Measurements from ENCODE around the gene MAST1.

MAST1 gene

GRCh38 chr19:12872255-12872654, 33.9 kb downstream of the MAST1 start:
- DNase-seq (ENCODE audit: low read depth in 1 of 2, low spot score in 1 of 2): no peak
- TF ChIP-seq CTCF (IDR thresholded peaks at IDR 0.05; ENCODE audit: insufficient read depth, low read length) (no peak), GABPA (IDR thresholded peaks at IDR 0.05; ENCODE audit: low read depth) (no peak), POLR2AphosphoS5 (IDR thresholded peaks at IDR 0.05; ENCODE audit: low read depth) (no peak), SPI1 (IDR thresholded peaks at IDR 0.05; ENCODE audit: borderline replicate concordance, low read depth) (no peak), REST (IDR thresholded peaks at IDR 0.05; ENCODE audit: insufficient replicate concordance, low read depth) (no peak)

GRCh38 chr19:12872941-12873890, 34.9 kb downstream of the MAST1 start:
- H3K27me3 ChIP-seq (ENCODE audit: insufficient read depth, poor library complexity, severe bottlenecking): no peaks in the 10 kb centered on the region
- TF ChIP-seq REST (IDR thresholded peaks at IDR 0.05; ENCODE audit: insufficient replicate concordance, low read depth): no peak
- no peak for TF ChIP-seq POLR2AphosphoS5 (IDR thresholded peaks at IDR 0.05; ENCODE audit: low read depth)
- TF ChIP-seq GABPA (IDR thresholded peaks at IDR 0.05; ENCODE audit: low read depth): no peak
- no peak for TF ChIP-seq SPI1 (IDR thresholded peaks at IDR 0.05; ENCODE audit: borderline replicate concordance, low read depth)
- TF ChIP-seq CTCF (IDR thresholded peaks at IDR 0.05; ENCODE audit: insufficient read depth, low read length): no peak
- DNase-seq (ENCODE audit: low read depth in 1 of 2, low spot score in 1 of 2): peak in 1 of 2 experiments; percentile 8
- no peak overlapping the region for H3K27ac ChIP-seq (replicated peaks)
- no peak overlapping the region for H3K4me3 ChIP-seq (replicated peaks; ENCODE audit: insufficient read depth, low read length)

More at GRCh38 chr19:12872255-12872654, 33.9 kb downstream of the MAST1 start:
- Histone ChIP-seq H3K4me3 (replicated peaks; ENCODE audit: insufficient read depth, low read length) (no peak overlapping the region), H3K27ac (replicated peaks) (no peak overlapping the region), H3K27me3 (ENCODE audit: insufficient read depth, poor library complexity, severe bottlenecking) (no peaks in the 10 kb centered on the region)

GRCh38 chr19:12873891-12874745, 35.8 kb downstream of the MAST1 start:
- Histone ChIP-seq H3K27me3 (ENCODE audit: insufficient read depth, poor library complexity, severe bottlenecking) (no peaks in the 10 kb centered on the region), H3K4me3 (replicated peaks; ENCODE audit: insufficient read depth, low read length) (no peak overlapping the region), H3K27ac (replicated peaks) (no peak overlapping the region)
- no peak for DNase-seq (ENCODE audit: low read depth in 1 of 2, low spot score in 1 of 2)
- TF ChIP-seq CTCF (IDR thresholded peaks at IDR 0.05; ENCODE audit: insufficient read depth, low read length) (no peak), POLR2AphosphoS5 (IDR thresholded peaks at IDR 0.05; ENCODE audit: low read depth) (no peak), SPI1 (IDR thresholded peaks at IDR 0.05; ENCODE audit: borderline replicate concordance, low read depth) (no peak), REST (IDR thresholded peaks at IDR 0.05; ENCODE audit: insufficient replicate concordance, low read depth) (no peak), GABPA (IDR thresholded peaks at IDR 0.05; ENCODE audit: low read depth) (no peak)
